GM23338 (cell line): ENCODE data around the gene SLC25A29. TPM values are rescaled to one million over a fixed set of nuclear protein-coding genes. Genes with fewer than 3 reads are reported as not detected.

Source experiments
- ATAC-seq: fragments of 200-7000 bp; cut with Tn5 transposase; 3 replicates; pipeline ENCODE4 v1.9.1; 2020
- DNase-seq: peaks from one replicate; pipeline ENCODE4 v3.0.0-alpha.2; 2015; ENCODE audit warnings: low spot score
- H2AFZ ChIP-seq: fragments of 200-600 bp; sonication (generic); 2 replicates; pipeline ENCODE4 v1.8.0; 2016; ENCODE audit warnings: antibody characterized with exemption, mild to moderate bottlenecking, moderate library complexity
- H3F3A ChIP-seq: fragments of 200-600 bp; sonication (generic); replicated peaks from 2 replicates; pipeline ENCODE4 v1.8.0; 2017; ENCODE audit warnings: antibody characterized with exemption, mixed run types, low read depth
- H3K27ac ChIP-seq: fragments of 200-600 bp; sonication (generic); 2 replicates; pipeline ENCODE4 v1.6.1; 2016; ENCODE audit warnings: low read depth
- H3K27me3 ChIP-seq: fragments of 200-600 bp; sonication (generic); 2 replicates; pipeline ENCODE4 v1.8.0; 2016; ENCODE audit warnings: mild to moderate bottlenecking, mixed run types, moderate library complexity; ENCODE audit not compliant: insufficient read depth
- H3K36me3 ChIP-seq: fragments of 200-600 bp; sonication (generic); 2 replicates; pipeline ENCODE4 v1.8.0; 2016; ENCODE audit warnings: mild to moderate bottlenecking; ENCODE audit not compliant: insufficient read depth
- H3K4me1 ChIP-seq: fragments of 200-600 bp; sonication (generic); 2 replicates; pipeline ENCODE4 v1.8.0; 2016; ENCODE audit warnings: mild to moderate bottlenecking, moderate library complexity; ENCODE audit not compliant: insufficient read depth
- H3K4me2 ChIP-seq: fragments of 200-600 bp; sonication (generic); 2 replicates; pipeline ENCODE4 v1.7.1; 2017; ENCODE audit warnings: mixed run types
- H3K4me3 ChIP-seq: fragments of 200-600 bp; sonication (generic); 2 replicates; pipeline ENCODE4 v1.6.1; 2016; ENCODE audit warnings: mixed run types
- H3K79me2 ChIP-seq: fragments of 200-600 bp; sonication (generic); replicated peaks from 2 replicates; pipeline ENCODE4 v1.8.0; 2017; ENCODE audit warnings: mild to moderate bottlenecking; ENCODE audit not compliant: insufficient read depth
- H3K9me2 ChIP-seq: fragments of 200-600 bp; sonication (generic); 2 replicates; pipeline ENCODE4 v1.8.0; 2017; ENCODE audit not compliant: insufficient read depth
- H4K20me1 ChIP-seq: fragments of 200-600 bp; sonication (generic); replicated peaks from 2 replicates; pipeline ENCODE4 v1.8.0; 2017; ENCODE audit warnings: mild to moderate bottlenecking; ENCODE audit not compliant: insufficient read depth
- H3K27ac Mint-ChIP-seq: 2 replicates; pipeline ENCODE4 v1.8.0; 2020; ENCODE audit warnings: inconsistent platforms, mild to moderate bottlenecking, moderate library complexity, mixed read lengths
- H3K27me3 Mint-ChIP-seq: 3 replicates; pipeline ENCODE4 v1.8.0; 2022; ENCODE audit warnings: low read depth, mild to moderate bottlenecking, moderate library complexity, mixed read lengths, inconsistent platforms; ENCODE audit not compliant: insufficient read depth, poor library complexity
- H3K36me3 Mint-ChIP-seq: 3 replicates; pipeline ENCODE4 v1.8.0; 2021; ENCODE audit warnings: low read depth, mild to moderate bottlenecking, inconsistent platforms, moderate library complexity, mixed read lengths
- H3K4me1 Mint-ChIP-seq: 3 replicates; pipeline ENCODE4 v1.8.0; 2020; ENCODE audit warnings: mild to moderate bottlenecking, inconsistent platforms, mixed read lengths
- H3K4me3 Mint-ChIP-seq: 3 replicates; pipeline ENCODE4 v1.8.0; 2021; ENCODE audit warnings: moderate library complexity, mild to moderate bottlenecking, inconsistent platforms, mixed read lengths
- H3K9me3 Mint-ChIP-seq: 3 replicates; pipeline ENCODE4 v1.8.0; 2020; ENCODE audit warnings: moderate library complexity, mild to moderate bottlenecking, inconsistent platforms, mixed read lengths
- CREB1 ChIP-seq: fragments of 250-450 bp; sonication (Bioruptor Pico); IDR thresholded peaks from 2 replicates; pipeline ENCODE4 v1.5.0; 2020; ENCODE audit warnings: low read depth, mild to moderate bottlenecking, moderate library complexity
- ETS1 ChIP-seq: IDR thresholded peaks from 2 replicates; pipeline ENCODE4 v1.6.1; 2016; ENCODE audit warnings: antibody characterized with exemption
- EZH2 ChIP-seq: fragments of 200-600 bp; sonication (generic); IDR thresholded peaks from one replicate; pipeline ENCODE4 v1.8.0; 2017; ENCODE audit warnings: antibody characterized with exemption, mild to moderate bottlenecking, low read depth; ENCODE audit not compliant: unreplicated experiment
- EZH2phosphoT487 ChIP-seq: fragments of 200-600 bp; sonication (generic); IDR thresholded peaks from one replicate; pipeline ENCODE4 v1.8.1; 2018; ENCODE audit warnings: antibody characterized with exemption; ENCODE audit not compliant: unreplicated experiment
- NANOG ChIP-seq: IDR thresholded peaks from 2 replicates; pipeline ENCODE4 v1.6.1; 2016; ENCODE audit warnings: antibody characterized with exemption, borderline replicate concordance
- POLR2AphosphoS5 ChIP-seq: IDR thresholded peaks from 2 replicates; pipeline ENCODE4 v1.6.1; 2016; ENCODE audit warnings: antibody characterized with exemption, low read depth
- STAT1 ChIP-seq: IDR thresholded peaks from one replicate; pipeline ENCODE4 v1.6.1; 2016; ENCODE audit warnings: antibody characterized with exemption; ENCODE audit not compliant: unreplicated experiment
- ZNF331 ChIP-seq: fragments of 250-450 bp; sonication (Bioruptor Pico); IDR thresholded peaks from 2 replicates; pipeline ENCODE4 v1.5.0; 2020; ENCODE audit warnings: low read depth, mild to moderate bottlenecking, moderate library complexity
- polyA plus RNA-seq: library from polyadenylated mRNA; unstranded; fragments of >200 nt; fragmentation: Nextera tagmentation; extraction: Ambion mirVana; gene quantifications from 2 replicates; pipeline ENCODE4 v1.2.1, GENCODE V29; 2016
- total RNA-seq: library from RNA; depleted of rRNA; stranded (reverse); fragments of >200 nt; shearing (Covaris generic); gene quantifications from 2 replicates; pipeline ENCODE4 v1.2.3, GENCODE V29; 2014
- TF ChIP-seq, protein P1 (sequence below), 2 experiments: fragments of 200-600 bp in 1 of 2; sonication (generic) in 1 of 2; conservative IDR thresholded peaks; 2 replicates each; pipeline versions ENCODE4 v1.5.1 to v1.6.1; 2016 to 2017; ENCODE audit warnings: antibody characterized with exemption in 2 of 2, low read depth in 2 of 2, mild to moderate bottlenecking in 2 of 2, moderate library complexity in 1 of 2
- TF ChIP-seq, protein P2 (sequence below): fragments of 250-450 bp; sonication (Bioruptor Pico); IDR thresholded peaks from 2 replicates; pipeline ENCODE4 v1.5.0; 2020; ENCODE audit warnings: mild to moderate bottlenecking, moderate library complexity

Gene SLC25A29
- total and polyA plus RNA-seq, 2 experiments from 2014 or later: 65.6 to 206 TPM

DNA sequence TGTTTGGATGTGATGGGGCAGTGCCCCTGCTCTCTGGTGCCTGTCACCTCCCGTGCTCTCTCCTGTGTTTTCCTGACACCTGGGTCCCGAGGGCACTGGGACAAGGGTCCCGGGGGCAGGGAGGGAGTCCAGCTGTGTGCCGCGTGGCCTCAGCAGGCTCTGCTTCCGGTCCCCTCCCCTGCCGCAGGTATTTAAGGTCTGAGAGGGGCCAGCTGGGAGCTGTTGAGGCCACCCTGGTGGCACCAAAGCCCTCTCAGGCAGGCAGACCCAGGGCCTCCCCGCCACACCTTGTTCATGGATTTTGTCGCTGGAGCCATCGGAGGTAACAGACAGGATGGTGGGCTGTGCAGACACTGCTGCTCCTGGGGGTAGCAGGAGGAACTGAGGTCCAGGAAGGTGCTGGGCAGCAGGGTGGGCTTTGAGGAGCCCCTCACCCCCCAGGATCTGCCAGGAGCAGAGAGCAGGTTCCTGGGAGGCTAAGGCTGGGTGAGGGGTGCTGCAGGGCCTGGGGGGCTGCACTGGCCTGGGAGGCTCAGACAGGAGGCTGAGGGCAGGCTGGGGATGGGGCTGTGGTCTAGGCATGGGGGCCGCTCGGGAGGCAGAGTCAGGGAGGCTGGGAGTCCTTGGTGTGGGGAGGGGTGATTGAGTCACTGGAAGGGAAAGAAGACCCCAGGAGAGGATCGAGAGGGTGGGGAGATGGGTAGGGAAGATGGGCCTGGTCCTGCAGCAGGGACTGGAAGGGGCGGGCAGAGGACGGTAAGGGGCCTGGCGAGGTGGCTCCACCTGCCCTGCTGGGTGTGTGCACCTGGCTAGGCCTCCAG, 17.1 kb upstream of the SLC25A29 start, which contains the start of gene SLC25A47 (continued):
- TF ChIP-seq ETS1 (no peak), EZH2 (no peak), EZH2phosphoT487 (no peak), NANOG (no peak), ZNF331 (no peak), STAT1 (no peak), POLR2AphosphoS5 (no peak), CREB1 (no peak)
- TF ChIP-seq, protein P1, sequence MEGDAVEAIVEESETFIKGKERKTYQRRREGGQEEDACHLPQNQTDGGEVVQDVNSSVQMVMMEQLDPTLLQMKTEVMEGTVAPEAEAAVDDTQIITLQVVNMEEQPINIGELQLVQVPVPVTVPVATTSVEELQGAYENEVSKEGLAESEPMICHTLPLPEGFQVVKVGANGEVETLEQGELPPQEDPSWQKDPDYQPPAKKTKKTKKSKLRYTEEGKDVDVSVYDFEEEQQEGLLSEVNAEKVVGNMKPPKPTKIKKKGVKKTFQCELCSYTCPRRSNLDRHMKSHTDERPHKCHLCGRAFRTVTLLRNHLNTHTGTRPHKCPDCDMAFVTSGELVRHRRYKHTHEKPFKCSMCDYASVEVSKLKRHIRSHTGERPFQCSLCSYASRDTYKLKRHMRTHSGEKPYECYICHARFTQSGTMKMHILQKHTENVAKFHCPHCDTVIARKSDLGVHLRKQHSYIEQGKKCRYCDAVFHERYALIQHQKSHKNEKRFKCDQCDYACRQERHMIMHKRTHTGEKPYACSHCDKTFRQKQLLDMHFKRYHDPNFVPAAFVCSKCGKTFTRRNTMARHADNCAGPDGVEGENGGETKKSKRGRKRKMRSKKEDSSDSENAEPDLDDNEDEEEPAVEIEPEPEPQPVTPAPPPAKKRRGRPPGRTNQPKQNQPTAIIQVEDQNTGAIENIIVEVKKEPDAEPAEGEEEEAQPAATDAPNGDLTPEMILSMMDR (conservative IDR thresholded peaks at IDR 0.05; ENCODE audit: low read depth in 2 of 2): no peak

DNA sequence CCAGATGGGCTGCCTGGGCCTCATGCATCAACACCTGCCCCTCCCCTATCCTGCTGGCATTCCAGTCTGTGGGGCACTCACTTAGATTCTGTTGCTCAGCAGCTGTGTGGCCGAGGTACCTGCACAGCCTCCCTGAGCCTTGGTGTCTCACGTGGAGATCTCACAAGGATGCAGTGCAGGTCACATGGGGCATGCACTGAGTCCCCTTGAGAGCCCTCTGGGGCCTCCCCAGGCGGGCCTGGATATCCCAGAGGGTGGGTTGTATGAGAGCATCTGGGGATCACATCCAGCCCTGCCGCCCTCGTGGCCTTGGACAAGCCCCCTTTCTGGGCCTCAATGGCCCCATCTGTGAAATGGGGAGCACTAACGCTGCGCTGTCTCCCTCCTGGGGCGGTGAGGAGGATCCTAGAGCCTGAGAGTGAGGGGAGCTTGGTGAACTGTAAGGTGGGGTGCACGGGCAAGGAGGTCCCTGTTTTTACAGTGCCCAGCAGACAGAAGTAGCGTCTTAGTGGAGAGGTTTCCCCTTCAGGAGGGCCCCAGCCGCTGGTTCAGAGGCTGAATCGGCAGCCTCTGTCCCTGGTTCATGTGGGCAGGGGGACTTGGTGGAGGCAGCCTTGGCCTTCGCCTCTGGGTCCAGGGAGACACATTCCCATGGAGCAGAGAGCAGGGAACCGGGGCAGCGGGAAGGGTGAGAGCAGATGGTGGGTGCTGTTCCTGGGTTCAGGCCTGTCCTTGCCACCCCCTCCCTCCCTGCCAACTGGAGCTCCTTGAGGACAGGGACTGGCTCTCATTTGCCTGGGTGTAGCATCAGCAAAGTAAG, 16.1 kb upstream of the SLC25A29 start:
- Mint-ChIP-seq H3K9me3 (no peaks in the 10 kb centered on the region), H3K27me3 (peaks cover 14% of the 10 kb centered on the region), H3K4me1 (peaks cover 3% of the 10 kb centered on the region; the same call in 2 of the 3 replicates), H3K27ac (no peak overlapping the region), H3K4me3 (no peak overlapping the region), H3K36me3 (no peaks in the 10 kb centered on the region; the same call in 2 of the 3 replicates)
- no peaks in the 10 kb centered on the region for H4K20me1 ChIP-seq
- no peaks in the 10 kb centered on the region for H3K9me2 ChIP-seq
- no peaks in the 10 kb centered on the region for H3K36me3 ChIP-seq
- DNase-seq: no peak
- no peaks in the 10 kb centered on the region for H3K79me2 ChIP-seq
- no peak overlapping the region for H3K27ac ChIP-seq
- H3F3A ChIP-seq: no peaks in the 10 kb centered on the region; the same call in 1 of the 2 replicates
- no peak overlapping the region for H2AFZ ChIP-seq
- H3K4me1 ChIP-seq: no peaks in the 10 kb centered on the region
- no peaks in the 10 kb centered on the region for H3K27me3 ChIP-seq
- no peak for ATAC-seq
- H3K4me2 ChIP-seq: no peak overlapping the region
- H3K4me3 ChIP-seq: no peak overlapping the region
- TF ChIP-seq, protein P2, sequence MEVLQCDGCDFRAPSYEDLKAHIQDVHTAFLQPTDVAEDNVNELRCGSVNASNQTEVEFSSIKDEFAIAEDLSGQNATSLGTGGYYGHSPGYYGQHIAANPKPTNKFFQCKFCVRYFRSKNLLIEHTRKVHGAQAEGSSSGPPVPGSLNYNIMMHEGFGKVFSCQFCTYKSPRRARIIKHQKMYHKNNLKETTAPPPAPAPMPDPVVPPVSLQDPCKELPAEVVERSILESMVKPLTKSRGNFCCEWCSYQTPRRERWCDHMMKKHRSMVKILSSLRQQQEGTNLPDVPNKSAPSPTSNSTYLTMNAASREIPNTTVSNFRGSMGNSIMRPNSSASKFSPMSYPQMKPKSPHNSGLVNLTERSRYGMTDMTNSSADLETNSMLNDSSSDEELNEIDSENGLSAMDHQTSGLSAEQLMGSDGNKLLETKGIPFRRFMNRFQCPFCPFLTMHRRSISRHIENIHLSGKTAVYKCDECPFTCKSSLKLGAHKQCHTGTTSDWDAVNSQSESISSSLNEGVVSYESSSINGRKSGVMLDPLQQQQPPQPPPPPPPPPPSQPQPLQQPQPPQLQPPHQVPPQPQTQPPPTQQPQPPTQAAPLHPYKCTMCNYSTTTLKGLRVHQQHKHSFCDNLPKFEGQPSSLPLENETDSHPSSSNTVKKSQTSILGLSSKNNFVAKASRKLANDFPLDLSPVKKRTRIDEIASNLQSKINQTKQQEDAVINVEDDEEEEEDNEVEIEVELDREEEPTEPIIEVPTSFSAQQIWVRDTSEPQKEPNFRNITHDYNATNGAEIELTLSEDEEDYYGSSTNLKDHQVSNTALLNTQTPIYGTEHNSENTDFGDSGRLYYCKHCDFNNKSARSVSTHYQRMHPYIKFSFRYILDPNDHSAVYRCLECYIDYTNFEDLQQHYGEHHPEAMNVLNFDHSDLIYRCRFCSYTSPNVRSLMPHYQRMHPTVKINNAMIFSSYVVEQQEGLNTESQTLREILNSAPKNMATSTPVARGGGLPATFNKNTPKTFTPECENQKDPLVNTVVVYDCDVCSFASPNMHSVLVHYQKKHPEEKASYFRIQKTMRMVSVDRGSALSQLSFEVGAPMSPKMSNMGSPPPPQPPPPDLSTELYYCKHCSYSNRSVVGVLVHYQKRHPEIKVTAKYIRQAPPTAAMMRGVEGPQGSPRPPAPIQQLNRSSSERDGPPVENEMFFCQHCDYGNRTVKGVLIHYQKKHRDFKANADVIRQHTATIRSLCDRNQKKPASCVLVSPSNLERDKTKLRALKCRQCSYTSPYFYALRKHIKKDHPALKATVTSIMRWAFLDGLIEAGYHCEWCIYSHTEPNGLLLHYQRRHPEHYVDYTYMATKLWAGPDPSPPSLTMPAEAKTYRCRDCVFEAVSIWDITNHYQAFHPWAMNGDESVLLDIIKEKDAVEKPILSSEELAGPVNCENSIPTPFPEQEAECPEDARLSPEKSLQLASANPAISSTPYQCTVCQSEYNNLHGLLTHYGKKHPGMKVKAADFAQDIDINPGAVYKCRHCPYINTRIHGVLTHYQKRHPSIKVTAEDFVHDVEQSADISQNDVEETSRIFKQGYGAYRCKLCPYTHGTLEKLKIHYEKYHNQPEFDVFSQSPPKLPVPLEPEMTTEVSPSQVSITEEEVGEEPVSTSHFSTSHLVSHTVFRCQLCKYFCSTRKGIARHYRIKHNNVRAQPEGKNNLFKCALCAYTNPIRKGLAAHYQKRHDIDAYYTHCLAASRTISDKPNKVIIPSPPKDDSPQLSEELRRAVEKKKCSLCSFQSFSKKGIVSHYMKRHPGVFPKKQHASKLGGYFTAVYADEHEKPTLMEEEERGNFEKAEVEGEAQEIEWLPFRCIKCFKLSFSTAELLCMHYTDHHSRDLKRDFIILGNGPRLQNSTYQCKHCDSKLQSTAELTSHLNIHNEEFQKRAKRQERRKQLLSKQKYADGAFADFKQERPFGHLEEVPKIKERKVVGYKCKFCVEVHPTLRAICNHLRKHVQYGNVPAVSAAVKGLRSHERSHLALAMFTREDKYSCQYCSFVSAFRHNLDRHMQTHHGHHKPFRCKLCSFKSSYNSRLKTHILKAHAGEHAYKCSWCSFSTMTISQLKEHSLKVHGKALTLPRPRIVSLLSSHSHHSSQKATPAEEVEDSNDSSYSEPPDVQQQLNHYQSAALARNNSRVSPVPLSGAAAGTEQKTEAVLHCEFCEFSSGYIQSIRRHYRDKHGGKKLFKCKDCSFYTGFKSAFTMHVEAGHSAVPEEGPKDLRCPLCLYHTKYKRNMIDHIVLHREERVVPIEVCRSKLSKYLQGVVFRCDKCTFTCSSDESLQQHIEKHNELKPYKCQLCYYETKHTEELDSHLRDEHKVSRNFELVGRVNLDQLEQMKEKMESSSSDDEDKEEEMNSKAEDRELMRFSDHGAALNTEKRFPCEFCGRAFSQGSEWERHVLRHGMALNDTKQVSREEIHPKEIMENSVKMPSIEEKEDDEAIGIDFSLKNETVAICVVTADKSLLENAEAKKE (CRISPR knock-in tag): no peak
- TF ChIP-seq POLR2AphosphoS5: no peak
- TF ChIP-seq STAT1: no peak
